HepG2 (cell line): ENCODE measurements around the gene CD4. TPM values are rescaled to one million over a fixed set of nuclear protein-coding genes. Genes with fewer than 3 reads are reported as not detected.

ENCODE experiments used
- ATAC-seq: fragments of 200-7000 bp; cut with Tn5 transposase; 3 replicates; pipeline ENCODE4 v1.9.1; 2020; ENCODE audit warnings: mild to moderate bottlenecking, moderate library complexity
- BruUV-seq: library from RNA; stranded (reverse); fragments of 400-500 nt; replicated peaks from 2 replicates; lab custom pipeline; 2021; lab: Mats Ljungman, UMichigan
- CTCF ChIA-PET: fragments of 300-600 bp; formaldehyde crosslinking; extraction: SDS; loops from one replicate; lab custom pipeline; 2021; ENCODE audit warnings: low total read pairs, inconsistent platforms, low intra/inter-chr PET ratio; lab: Yijun Ruan, JAX
- POLR2A ChIA-PET: fragments of 350-600 bp; sonication (Branson Sonifier 250); formaldehyde crosslinking; loops from one replicate; lab custom pipeline; 2020; ENCODE audit warnings: antibody characterized with exemption, inconsistent platforms; lab: Yijun Ruan, JAX
- DNase-seq: peaks from one replicate; pipeline ENCODE4 v3.0.0-alpha.2; 2015; ENCODE audit warnings: low spot score
- FAIRE-seq: peaks from 3 replicates; lab custom pipeline; 2011; peaks lifted over from hg19 to GRCh38; lab: Jason Lieb, UNC
- H2AFZ ChIP-seq: one replicate; pipeline ENCODE4 v1.6.1; 2011; ENCODE audit warnings: low read length, inconsistent platforms
- H3K27ac ChIP-seq: fragments of 300-600 bp; 3 replicates; pipeline ENCODE4 v1.8.0; 2011; ENCODE audit warnings: mixed run types, mild to moderate bottlenecking, mixed read lengths, low read length, inconsistent platforms; ENCODE audit not compliant: insufficient read depth; ENCODE audit errors: extremely low read length
- H3K27me3 ChIP-seq, 2 experiments: fragments of 200-600 bp in 1 of 2; 2 replicates in 1 of 2; 3 replicates in 1 of 2; pipeline versions ENCODE4 v1.6.0 to v1.8.0; 2011; ENCODE audit warnings: low read length in 2 of 2, mild to moderate bottlenecking in 2 of 2, moderate library complexity in 2 of 2, inconsistent platforms in 1 of 2; ENCODE audit not compliant: insufficient read depth in 2 of 2, control insufficient read depth in 1 of 2
- H3K36me3 ChIP-seq, 2 experiments: fragments of 200-600 bp in 1 of 2; replicated peaks in 1 of 2; 2 replicates in 1 of 2; 3 replicates in 1 of 2; pipeline versions ENCODE4 v1.5.1 to v1.8.0; 2011; ENCODE audit warnings: low read length in 2 of 2, inconsistent platforms in 1 of 2; ENCODE audit not compliant: insufficient read depth in 2 of 2, control insufficient read depth in 1 of 2
- H3K4me1 ChIP-seq: 2 replicates; pipeline ENCODE4 v1.5.1; 2012; ENCODE audit warnings: low read length, inconsistent platforms; ENCODE audit not compliant: insufficient read depth
- H3K4me2 ChIP-seq: 2 replicates; pipeline ENCODE4 v1.6.0; 2011; ENCODE audit warnings: low read depth, low read length, inconsistent platforms
- H3K4me3 ChIP-seq, 3 experiments: fragments of 200-600 bp in 1 of 3; sonication (generic), shearing (Covaris generic) in 1 of 3; replicated peaks in 1 of 3; 2 replicates each; pipeline ENCODE4 v1.5.1; 2011 to 2016; ENCODE audit warnings: low read length in 3 of 3, inconsistent platforms in 2 of 3, low read depth in 2 of 3, mild to moderate bottlenecking in 2 of 3, control low read depth in 1 of 3, mixed read lengths in 1 of 3; ENCODE audit not compliant: insufficient read depth in 1 of 3
- H3K79me2 ChIP-seq: one replicate; pipeline ENCODE4 v1.6.1; 2011; ENCODE audit warnings: low read length, inconsistent platforms; ENCODE audit not compliant: insufficient read depth
- H3K9ac ChIP-seq: 2 replicates; pipeline ENCODE4 v1.6.0; 2011; ENCODE audit warnings: mild to moderate bottlenecking, low read depth, low read length, inconsistent platforms; ENCODE audit not compliant: insufficient read depth
- H3K9me3 ChIP-seq: 2 replicates; pipeline ENCODE4 v1.5.1; 2012; ENCODE audit warnings: mild to moderate bottlenecking, low read length
- H4K20me1 ChIP-seq: 2 replicates; pipeline ENCODE4 v1.6.0; 2011; ENCODE audit warnings: inconsistent platforms, mild to moderate bottlenecking, low read length, moderate library complexity; ENCODE audit not compliant: insufficient read depth
- AHR ChIP-seq: IDR thresholded peaks from 2 replicates; pipeline ENCODE4 v1.6.1; 2018; ENCODE audit warnings: missing genetic modification reagents, missing compliant biosample characterization
- ARNT ChIP-seq: fragments of 450-650 bp; IDR thresholded peaks from 2 replicates; pipeline ENCODE4 v1.6.1; 2017
- CEBPB ChIP-seq: IDR thresholded peaks from 2 replicates; pipeline ENCODE4 v1.6.1; 2011; ENCODE audit warnings: low read depth, low read length, improper control_type of control experiment, borderline replicate concordance
- CERS6 ChIP-seq: sonication (generic); formaldehyde crosslinking; IDR thresholded peaks from 2 replicates; pipeline ENCODE4 v1.5.0; 2020; ENCODE audit warnings: missing genetic modification reagents
- EP300 ChIP-seq, 3 experiments: sonication (generic) in 1 of 3; formaldehyde crosslinking in 1 of 3; IDR thresholded peaks; 2 replicates each; pipeline versions ENCODE4 v1.5.1 to v1.6.1; 2011 to 2020; ENCODE audit warnings: low read depth in 2 of 3, low read length in 2 of 3, borderline replicate concordance in 1 of 3, improper control_type of control experiment in 1 of 3, mild to moderate bottlenecking in 1 of 3, missing genetic modification reagents in 1 of 3, moderate library complexity in 1 of 3
- HHEX ChIP-seq: IDR thresholded peaks from 2 replicates; pipeline ENCODE4 v1.6.1; 2016; ENCODE audit warnings: control low read depth
- HMG20B ChIP-seq: conservative IDR thresholded peaks from 2 replicates; pipeline ENCODE4 v1.6.1; 2016; ENCODE audit warnings: missing genetic modification reagents, missing compliant biosample characterization
- KDM3A ChIP-seq: IDR thresholded peaks from 2 replicates; pipeline ENCODE4 v1.6.1; 2018; ENCODE audit warnings: low read depth, missing compliant biosample characterization
- MYC ChIP-seq: sonication (generic); formaldehyde crosslinking; IDR thresholded peaks from 2 replicates; pipeline ENCODE4 v1.9.0; 2021; ENCODE audit warnings: missing genetic modification reagents, borderline replicate concordance
- PRMT3 ChIP-seq: sonication (generic); formaldehyde crosslinking; IDR thresholded peaks from 2 replicates; pipeline ENCODE4 v1.8.1; 2022; ENCODE audit warnings: low read depth, mild to moderate bottlenecking, moderate library complexity, missing genetic modification reagents, borderline replicate concordance
- RFXANK ChIP-seq: IDR thresholded peaks from 2 replicates; pipeline ENCODE4 v1.6.1; 2016
- SCMH1 ChIP-seq: sonication (generic); formaldehyde crosslinking; IDR thresholded peaks from 2 replicates; pipeline ENCODE4 v1.9.0; 2021; ENCODE audit warnings: missing genetic modification reagents, mild to moderate bottlenecking, borderline replicate concordance
- SNAI1 ChIP-seq: sonication (generic); formaldehyde crosslinking; IDR thresholded peaks from 2 replicates; pipeline ENCODE4 v1.5.0; 2020; ENCODE audit warnings: mild to moderate bottlenecking, missing genetic modification reagents, borderline replicate concordance
- TCF12 ChIP-seq, 2 experiments: fragments of 450-650 bp in 1 of 2; sonication (generic) in 1 of 2; formaldehyde crosslinking in 1 of 2; IDR thresholded peaks; 2 replicates each; pipeline versions ENCODE4 v1.6.1 to v1.8.0; 2017 to 2022; ENCODE audit warnings: antibody characterized with exemption in 1 of 2, mild to moderate bottlenecking in 1 of 2, missing genetic modification reagents in 1 of 2, moderate library complexity in 1 of 2
- ZBTB14 ChIP-seq: sonication (generic); formaldehyde crosslinking; IDR thresholded peaks from 2 replicates; pipeline ENCODE4 v1.4.0; 2020; ENCODE audit warnings: missing genetic modification reagents
- ZFP62 ChIP-seq: sonication (generic); formaldehyde crosslinking; IDR thresholded peaks from 2 replicates; pipeline ENCODE4 v1.4.0; 2020; ENCODE audit warnings: missing genetic modification reagents
- ZNF335 ChIP-seq: sonication (generic); formaldehyde crosslinking; IDR thresholded peaks from 2 replicates; pipeline ENCODE4 v1.4.0; 2020; ENCODE audit warnings: missing genetic modification reagents
- ZNF350 ChIP-seq: sonication (generic); formaldehyde crosslinking; IDR thresholded peaks from 2 replicates; pipeline ENCODE4 v1.4.0; 2020; ENCODE audit warnings: mild to moderate bottlenecking, low read depth, missing genetic modification reagents, borderline replicate concordance
- ZNF577 ChIP-seq: sonication (generic); formaldehyde crosslinking; IDR thresholded peaks from 2 replicates; pipeline ENCODE4 v1.4.0; 2020; ENCODE audit warnings: mild to moderate bottlenecking, low read depth, missing genetic modification reagents, borderline replicate concordance
- ZNF703 ChIP-seq: sonication (generic); formaldehyde crosslinking; IDR thresholded peaks from 2 replicates; pipeline ENCODE4 v1.5.1; 2020; ENCODE audit warnings: missing genetic modification reagents, mild to moderate bottlenecking, moderate library complexity, borderline replicate concordance
- ZSCAN31 ChIP-seq: sonication (generic); formaldehyde crosslinking; IDR thresholded peaks from 2 replicates; pipeline ENCODE4 v1.5.0; 2020; ENCODE audit warnings: low read depth, mild to moderate bottlenecking, missing genetic modification reagents
- WGBS: methylation state at CpG from one replicate; pipeline ENCODE4 v1.1.6; 2017; ENCODE audit warnings: low lambda C conversion rate; 5-methylcytosine and 5-hydroxymethylcytosine counted together
- in situ Hi-C: cut with HindIII; loops from 2 replicates; pipeline ENCODE4 v1.10.0; 2017; ENCODE audit warnings: low pct_unique_long_range_greater_than_20kb; ENCODE audit not compliant: extremely low pct_ligation_motif_present
- intact Hi-C: fragments of 100-400 bp; cut with micrococcal nuclease; formaldehyde crosslinking; loops from one replicate; pipeline ENCODE4 v1.10.0; 2022; ENCODE audit not compliant: unreplicated experiment
- polyA plus RNA-seq, 8 experiments: library from polyadenylated mRNA; depleted of rRNA in 3 of 8; stranded (reverse) in 7 of 8; unstranded in 1 of 8; fragments of >200 nt; fragmentation: Illumina TruSeq in 4 of 8; extraction: Trizol in 4 of 8; gene quantifications; 2 replicates each; pipeline versions ENCODE4 v1.2.1 to v1.2.3, GENCODE V29; 2011 to 2016; ENCODE audit warnings: low read depth in 4 of 8, missing spikeins in 1 of 8, mixed read lengths in 1 of 8; ENCODE audit not compliant: insufficient read depth in 1 of 8
- total RNA-seq, 5 experiments: library from RNA; depleted of rRNA; stranded (reverse); fragments of >200 nt; fragmentation: Illumina TruSeq; extraction: Trizol; gene quantifications; 2 replicates each; pipeline ENCODE4 v1.2.3, GENCODE V29; 2016; ENCODE audit warnings: low read depth in 1 of 5

Gene CD4
- total and polyA plus RNA-seq, 2 of the 13 experiments (the other 11 are each of a cell fraction or from before 2014, with no cell fraction given), result 0.07 to 0.95 TPM

GRCh38 chr12:6779708-6780432 lies 9.5 kb upstream of the CD4 start:
- no peaks in the 10 kb centered on the region for H3K79me2 ChIP-seq
- no peaks in the 10 kb centered on the region for H4K20me1 ChIP-seq
- H2AFZ ChIP-seq, result no peak overlapping the region
- peaks cover 83% of the 10 kb centered on the region for H3K4me1 ChIP-seq
- peak overlapping the region in 1 of 3 experiments; percentile 47; a peak in 2 of 6 replicates for H3K4me3 ChIP-seq
- H3K27me3 ChIP-seq, result peaks cover 2 to 16% of the 10 kb centered on the region in 2 experiments; a peak in 2 of 5 replicates
- no peak overlapping the region for H3K9ac ChIP-seq
- intact Hi-C loops (loop anchor here (1.0 to 2.0 kb wide), 3 partner anchors 27 to 45 kb away; partner anchors contain the start of gene MLF2), in situ Hi-C loops (loop anchor here (5.0 kb wide), 1 partner anchor 33 kb away; no protein-coding TSS in a partner anchor)
- H3K4me2 ChIP-seq, result peak overlapping the region; percentile 69
- no peaks in the 10 kb centered on the region for H3K36me3 ChIP-seq
- CTCF ChIA-PET, result interaction anchor here (1.3 to 2.9 kb wide), 3 partner anchors 13 to 44 kb away, joined by 4 to 54 read pairs (median 16); partner anchors contain the start of gene MLF2
- no peaks in the 10 kb centered on the region for H3K9me3 ChIP-seq
- FAIRE-seq, result no peak
- POLR2A ChIA-PET, result interaction anchor here (0.6 to 3.3 kb wide), 5 partner anchors 9 to 26 kb away, joined by 3 to 28 read pairs (median 11); partner anchors contain the start of genes MLF2 and PTMS
- WGBS, result 36% methylated on average over 5 of the region's 6 CpGs
- peak; percentile 39 for DNase-seq
- BruUV-seq, result no TSS peak
- H3K27ac ChIP-seq, result no peak overlapping the region
- peak; percentile 29 for ATAC-seq
- TF ChIP-seq EP300 (IDR thresholded peaks at IDR 0.05; ENCODE audit: low read depth in 2 of 2, low read length in 2 of 2) (no peak; a peak in 1 of 4 replicates), EP300 (CRISPR knock-in tag; IDR thresholded peaks at IDR 0.05; ENCODE audit: borderline replicate concordance) (no peak), HMG20B (CRISPR knock-in tag) (no peak), ZNF350 (CRISPR knock-in tag) (no peak), ARNT (no peak), SNAI1 (no peak), KDM3A (CRISPR knock-in tag) (no peak), TCF12 (IDR thresholded peaks at IDR 0.05) (no peak), TCF12 (CRISPR knock-in tag; IDR thresholded peaks at IDR 0.05) (no peak), SCMH1 (CRISPR knock-in tag) (no peak), ZFP62 (no peak), ZNF703 (no peak), CEBPB (no peak), AHR (CRISPR knock-in tag) (no peak), ZNF335 (CRISPR knock-in tag) (no peak), PRMT3 (CRISPR knock-in tag) (no peak), MYC (CRISPR knock-in tag) (peak; percentile 50; the same call in 1 of the 2 replicates), HHEX (no peak), CERS6 (no peak), ZBTB14 (no peak), ZNF577 (no peak), ZSCAN31 (CRISPR knock-in tag) (0 out of 2 replicates have a peak, but pooled peaks have one; percentile 10), RFXANK (no peak)
